HG02678 (cell line): ENCODE results near the gene POC1B.
"Not testable (repeated sequence)": the region's sequence is repeated elsewhere in the genome, so short reads cannot be mapped to it uniquely, and the experiment has no call there.

Experiments
- ATAC-seq: cut with Tn5 transposase; IDR thresholded peaks from one replicate; pipeline ENCODE4 v1.9.1; 2021; ENCODE audit warnings: mild to moderate bottlenecking, moderate library complexity; ENCODE audit not compliant: unreplicated experiment

The POC1B gene

DNA sequence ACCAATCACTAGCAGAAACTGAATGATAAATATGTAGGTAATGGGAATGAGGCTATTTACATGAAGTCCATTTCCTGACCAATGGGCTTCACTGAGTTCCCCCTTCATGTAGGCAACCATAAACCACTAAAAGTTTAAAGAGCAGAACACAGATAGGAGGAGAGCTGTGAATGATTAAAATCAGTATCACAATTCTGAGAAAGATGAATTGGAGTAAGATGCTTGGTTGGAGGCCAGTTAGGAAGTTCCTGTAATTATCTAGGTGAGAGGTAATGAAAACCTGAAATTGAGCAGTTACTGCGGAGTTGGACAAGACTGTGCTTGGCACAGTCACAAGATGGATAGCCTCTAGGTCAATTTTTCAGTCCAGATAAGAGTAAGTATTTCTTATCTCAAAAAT is 57.8 kb downstream of the POC1B start:
- no peak for ATAC-seq

DNA sequence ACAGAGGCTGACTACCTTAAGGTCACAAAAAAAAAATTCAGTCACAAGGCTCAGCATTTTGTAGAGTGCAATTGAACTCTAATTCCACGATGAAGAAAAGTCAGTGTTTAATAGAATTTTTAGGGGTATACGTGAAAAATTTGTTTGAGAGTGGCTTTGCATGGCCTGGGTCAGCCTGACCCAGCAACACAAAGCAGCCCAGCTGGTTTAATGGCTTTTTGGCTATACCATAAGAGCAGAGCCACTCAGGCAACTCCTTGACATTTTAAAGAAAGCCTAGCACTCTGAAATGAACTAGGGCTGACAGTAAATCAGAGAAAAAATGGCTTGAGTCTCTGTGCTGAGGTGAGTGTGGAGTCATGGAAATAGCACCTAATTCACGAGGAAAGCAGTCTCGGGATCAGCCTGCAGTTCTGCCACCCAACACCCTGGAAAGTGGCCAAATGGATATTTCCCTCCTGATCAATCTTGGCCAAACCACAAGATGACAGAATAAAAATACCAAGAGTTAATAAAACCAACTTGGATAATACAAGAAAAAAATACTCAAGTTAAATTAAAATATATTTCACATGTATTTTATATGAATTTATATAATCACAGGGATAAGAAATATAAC is 60.8 kb downstream of the POC1B start:
- no peak for ATAC-seq

DNA sequence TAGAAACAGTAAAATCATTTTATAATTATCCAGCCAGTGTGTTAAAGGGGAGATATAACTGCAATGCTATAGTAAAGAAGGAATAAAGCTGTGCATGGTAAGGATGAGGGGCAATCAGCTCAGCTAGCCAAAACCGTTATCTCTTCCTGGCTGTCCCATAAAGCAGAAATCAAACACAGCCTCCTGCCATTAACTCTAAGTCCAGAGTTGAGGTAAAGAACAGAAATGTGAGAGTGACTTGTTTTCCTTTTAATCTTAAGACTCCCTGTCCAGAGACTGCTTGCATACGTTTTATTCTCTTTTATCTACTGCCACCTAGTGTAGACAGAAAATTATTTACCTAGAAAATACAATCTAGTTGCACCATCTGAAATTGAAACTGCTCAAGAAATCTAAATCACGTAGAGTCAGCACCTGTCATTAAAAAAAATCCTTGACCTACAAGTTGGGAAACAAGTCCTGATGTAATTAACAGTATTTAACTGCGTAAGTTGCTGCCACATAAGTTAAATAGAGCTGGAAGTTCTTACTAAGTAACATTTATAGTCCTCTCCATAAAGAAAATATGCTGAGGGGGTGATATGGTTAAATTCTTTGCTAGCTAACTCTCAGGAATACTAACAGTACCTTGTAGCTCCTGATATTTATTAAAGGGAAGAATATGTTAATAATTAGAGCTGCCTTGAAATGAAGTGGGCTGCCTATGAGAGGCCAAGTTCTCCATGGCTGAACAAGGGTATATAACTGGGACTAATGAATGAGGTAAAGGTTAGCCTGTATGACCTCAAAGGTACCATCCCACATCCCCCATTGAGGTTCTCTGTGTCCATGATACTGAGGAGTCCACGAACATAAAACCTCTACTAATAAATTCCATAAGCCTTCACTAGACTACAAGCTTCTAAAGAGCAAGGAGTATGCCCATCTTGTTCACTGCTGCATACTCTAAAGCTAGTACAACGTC is 63.9 kb downstream of the POC1B start:
- peak; percentile 95 for ATAC-seq

DNA sequence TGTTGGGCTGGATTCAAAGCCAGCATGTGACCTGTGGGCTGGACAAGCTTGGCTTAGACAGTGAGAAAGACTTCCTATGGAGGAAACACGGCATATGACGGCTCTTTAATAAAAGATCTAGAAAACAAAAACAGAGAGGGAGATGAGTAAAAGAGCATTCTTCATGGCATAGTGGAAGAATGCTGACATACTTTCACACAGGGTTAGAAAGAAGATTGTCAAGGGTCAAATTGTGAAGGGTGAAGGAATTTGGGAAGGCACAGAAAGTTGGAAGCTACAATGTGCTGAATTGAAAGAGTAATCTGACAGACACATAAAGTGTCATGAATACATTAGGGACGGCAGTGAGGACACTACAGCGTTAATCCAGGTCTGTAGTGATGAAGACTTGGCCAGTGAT is 64.7 kb downstream of the POC1B start:
- ATAC-seq: no peak

DNA sequence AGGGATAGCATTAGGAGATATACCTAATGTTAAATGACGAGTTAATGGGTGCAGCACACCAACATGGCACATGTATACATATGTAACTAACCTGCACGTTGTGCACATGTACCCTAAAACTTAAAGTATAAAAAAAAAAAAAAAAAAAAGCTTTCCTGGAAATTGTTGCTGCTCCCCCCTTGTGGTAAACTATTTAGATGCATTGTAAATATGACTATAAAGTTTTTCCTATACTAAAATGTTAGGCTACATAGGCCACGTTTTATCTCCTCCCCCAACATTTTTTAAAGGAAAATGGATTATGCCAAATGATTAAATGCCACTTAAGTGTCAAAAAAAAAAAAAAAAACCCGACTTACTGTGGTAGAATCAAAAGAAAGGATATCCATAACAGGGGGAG is 66.6 kb downstream of the POC1B start:
- not testable (repeated sequence) for ATAC-seq

DNA sequence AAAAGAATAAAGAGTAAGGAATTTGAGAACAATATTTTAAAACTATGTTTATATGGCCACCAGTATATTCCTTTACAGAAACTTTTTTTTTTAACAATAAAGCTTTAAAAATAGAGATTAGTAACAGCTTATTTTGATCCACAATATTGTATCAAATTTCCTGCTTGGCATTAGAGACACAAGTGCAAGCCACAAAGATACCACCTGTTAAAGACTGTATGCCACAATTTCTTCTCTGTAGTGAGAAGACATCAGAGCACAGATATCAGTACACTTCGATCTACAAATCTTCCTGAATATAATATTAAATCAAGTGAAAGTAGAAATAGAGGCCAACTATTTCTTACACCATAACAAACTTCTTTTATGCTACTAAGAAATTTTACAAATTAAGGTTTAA is 69.3 kb downstream of the POC1B start:
- no peak for ATAC-seq

DNA sequence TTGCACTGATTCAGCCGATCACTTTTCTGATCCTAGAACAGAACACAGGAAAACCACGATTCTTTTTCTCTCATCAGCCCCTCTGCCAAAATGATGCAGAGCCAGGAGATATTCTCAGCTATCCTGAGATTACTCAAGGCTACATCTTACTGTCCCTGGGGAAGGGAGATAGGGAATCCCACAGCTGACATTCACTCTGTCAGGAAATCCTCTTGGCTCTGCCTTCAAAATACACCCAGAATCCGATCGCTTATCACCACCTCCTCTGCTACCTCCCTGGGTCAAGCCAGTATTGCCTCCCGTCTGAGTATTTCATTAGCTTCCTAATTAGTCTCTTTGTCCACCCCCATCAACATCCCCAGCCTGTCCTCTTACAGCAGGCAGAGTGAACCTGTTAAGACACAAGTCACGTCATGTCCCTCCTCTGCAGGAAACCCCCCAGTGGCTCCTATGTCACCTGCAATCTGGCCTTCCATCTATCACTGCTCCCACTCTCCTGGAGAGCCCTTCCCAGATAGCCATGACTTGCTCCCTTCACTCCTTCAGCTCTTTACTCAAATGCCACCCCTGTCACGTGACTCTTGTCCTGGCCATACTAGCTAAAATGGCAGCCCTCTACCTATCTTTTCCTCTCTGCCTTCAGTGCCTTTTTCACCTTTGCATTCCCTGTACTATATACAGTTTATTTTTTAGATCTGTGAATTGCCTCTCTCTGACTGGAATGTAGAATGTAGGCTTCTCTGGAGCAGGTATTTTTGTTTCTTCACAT is 71.6 kb downstream of the POC1B start:
- no peak for ATAC-seq

DNA sequence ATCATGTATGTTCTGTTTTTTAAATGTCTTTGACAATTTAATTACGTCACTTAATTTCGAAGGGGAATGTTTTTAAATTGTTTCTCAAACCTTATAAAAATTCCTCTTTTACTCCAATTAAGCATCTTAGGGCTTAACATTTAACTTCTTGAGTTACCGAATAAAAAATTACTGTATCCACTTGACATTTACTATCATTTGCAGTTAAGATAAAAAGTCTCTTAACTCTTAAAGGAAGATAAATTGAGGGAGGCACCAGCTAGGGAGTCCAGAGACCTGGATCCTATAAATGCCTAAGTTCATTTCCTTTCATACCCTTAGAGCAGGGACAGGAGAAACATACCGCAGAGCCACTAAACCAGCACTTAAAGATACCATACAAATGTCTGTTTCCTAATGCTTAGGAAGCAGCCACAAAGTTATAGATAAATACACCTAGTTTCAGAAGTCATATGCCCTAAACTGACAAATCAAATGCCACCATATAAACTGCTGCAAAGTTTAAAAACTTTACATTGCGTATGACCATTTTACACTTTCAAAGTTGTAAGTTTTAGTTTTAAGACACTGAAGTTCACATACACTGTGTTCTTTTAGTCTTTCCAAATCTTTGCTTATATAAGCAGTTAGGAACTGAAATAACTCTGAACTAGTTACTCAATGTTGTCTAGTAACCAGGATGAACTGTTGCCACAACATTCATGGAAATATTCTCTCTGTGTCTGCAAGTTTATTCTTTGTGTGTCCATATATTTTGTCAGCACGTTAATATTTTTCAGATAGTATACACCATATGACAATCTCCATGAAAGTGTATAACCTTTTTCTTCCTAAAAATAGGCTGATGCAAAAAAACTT is 72.5 kb downstream of the POC1B start:
- no peak for ATAC-seq

DNA sequence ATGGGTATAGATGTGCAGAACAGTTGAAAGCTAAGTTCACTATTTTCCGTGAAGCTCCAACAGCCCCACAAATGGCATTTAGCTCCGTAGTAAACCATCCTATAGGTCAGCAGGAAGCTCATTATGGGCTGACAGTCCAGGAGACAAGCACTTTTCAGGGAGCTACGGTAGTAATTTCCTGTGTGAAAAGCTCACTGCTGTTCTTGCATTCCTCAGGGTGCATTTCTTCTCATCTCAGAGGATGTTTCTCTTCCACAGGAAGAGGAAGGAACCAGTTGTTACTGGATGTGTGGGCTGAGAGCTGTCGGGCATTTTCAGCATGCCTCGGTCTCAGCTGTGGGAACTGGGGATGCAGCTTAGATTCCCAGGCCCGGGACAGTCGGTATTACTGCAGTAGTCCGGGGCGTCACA is 74.0 kb downstream of the POC1B start:
- ATAC-seq: no peak

DNA sequence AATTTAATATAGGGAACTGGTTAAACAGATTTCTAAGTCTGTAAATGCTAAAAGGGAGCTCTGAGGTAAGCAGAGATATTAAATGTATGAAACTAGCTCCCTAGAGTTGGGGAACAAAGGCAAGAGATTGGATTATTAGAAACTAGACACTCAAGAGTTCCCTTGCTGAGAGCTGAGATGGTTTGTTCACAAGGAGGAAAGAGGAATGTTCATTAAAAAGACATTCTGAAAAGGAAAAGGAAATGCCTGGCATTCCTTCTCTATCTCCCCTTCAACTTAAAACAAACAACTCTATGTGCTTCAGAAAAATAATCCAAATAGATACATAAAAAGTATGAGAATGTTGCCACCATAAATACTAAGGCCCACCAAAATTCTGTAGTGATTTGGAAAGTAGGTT is 74.9 kb downstream of the POC1B start:
- ATAC-seq: no peak

DNA sequence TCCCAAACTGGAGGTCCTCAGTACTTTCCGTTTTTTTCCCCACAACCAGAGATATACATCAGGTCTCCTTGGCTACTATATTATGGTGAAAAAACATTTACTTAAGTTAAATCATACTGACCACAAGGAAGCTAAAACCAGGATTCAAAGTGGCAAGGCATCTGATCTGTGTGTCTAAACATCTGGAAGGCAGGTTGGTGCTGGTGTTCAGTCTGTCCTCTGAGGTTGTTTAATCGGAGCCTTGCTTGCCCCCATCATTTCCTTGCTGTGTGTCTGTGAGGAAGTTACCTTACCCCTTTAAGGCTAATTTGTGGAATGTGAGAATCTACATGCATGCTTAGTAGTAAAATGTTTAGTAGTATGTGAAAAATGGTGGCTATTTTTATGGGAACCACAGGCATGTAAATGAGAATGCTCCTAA is 76.9 kb downstream of the POC1B start:
- no peak for ATAC-seq

DNA sequence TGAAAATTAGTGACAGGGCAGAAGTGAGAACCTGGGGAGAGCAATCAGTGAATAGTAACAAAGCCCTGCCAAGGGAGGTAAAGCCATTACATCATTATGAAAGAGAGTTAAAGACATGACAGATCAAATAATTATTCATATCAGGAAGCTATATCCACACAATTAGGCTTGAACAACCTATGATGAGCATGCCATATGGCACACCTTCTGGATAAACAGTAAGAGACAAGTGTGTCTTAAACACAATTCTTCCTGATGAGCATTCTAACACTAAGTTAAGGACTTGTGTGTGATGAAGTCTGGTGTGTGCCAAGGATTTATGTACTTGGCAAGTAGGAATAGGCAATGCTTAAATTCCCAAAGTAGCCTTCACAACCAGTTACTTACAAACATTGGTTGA is 77.3 kb downstream of the POC1B start:
- ATAC-seq: no peak

DNA sequence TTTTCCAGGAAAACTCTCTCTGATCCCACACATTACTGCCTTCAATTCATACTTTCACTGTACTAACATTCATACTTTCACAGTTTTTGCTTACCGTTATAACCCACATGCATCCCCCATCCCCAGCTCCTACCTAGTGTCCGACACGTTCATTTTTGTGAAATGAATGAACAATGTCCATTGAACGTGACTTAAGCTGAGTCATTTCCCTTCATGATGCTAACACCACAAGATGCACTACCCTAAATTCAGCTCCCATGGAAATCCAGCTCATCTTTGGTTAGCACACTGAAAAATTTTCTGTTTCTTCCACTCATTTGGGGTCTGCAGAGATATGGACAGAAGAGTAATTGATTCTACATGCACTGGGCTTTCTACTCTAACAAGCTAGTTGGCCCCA is 85.9 kb downstream of the POC1B start:
- ATAC-seq: no peak

DNA sequence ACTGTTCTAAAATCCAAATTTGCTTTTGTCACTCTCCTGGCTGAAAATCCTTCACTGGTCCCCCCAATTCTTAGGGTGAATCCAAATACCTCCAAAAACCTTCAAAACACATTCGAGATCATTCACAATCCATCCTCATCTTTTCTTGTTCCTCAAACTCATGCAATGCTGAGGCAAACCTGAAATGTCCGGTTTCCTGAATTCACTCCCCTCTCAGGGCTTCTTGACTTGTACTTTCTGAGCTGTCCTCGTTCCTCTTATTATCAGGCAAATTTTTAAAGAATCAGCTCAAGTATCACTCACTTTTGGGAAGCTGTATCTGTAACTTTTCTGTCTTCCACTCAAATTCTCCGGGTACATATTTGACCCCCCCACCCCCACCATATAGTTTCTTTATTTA is 88.6 kb downstream of the POC1B start:
- no peak for ATAC-seq

DNA sequence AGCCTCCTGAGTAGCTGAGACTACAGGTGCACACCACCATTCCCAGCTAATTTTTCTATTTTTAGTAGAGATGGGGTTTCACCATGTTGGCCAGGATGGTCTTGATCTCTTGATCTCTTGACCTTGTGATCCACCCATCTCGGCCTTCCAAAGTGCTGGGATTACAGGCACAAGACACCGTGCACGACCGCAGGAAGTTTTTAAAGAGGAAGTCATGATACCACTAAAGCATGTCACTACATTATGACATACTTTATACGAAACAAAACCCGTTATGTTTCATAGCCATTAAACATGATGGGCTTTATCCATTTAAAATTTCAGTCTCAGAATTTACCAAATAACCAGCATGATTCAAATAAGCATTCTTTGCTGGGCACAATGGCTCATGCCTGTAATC is 89.8 kb downstream of the POC1B start:
- ATAC-seq: no peak

DNA sequence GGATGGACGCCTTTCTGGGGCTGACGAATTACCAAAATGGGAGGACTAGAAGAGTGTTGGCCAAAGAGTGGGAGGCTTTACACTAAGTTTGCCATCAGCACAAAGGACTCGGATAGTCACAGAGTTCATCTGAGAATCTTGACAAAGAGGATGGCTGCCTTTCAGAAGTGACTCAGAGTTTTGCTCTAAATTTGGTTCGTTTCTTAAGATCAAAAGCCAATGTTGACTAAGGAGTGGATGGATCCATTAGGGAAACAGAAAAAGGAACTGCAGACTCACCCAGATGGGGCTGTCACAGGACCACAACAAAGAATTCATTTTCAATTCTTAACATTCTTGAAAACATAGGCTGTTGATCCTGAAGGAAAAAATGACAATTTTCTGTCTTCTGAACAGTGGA is 92.2 kb downstream of the POC1B start:
- ATAC-seq: no peak

DNA sequence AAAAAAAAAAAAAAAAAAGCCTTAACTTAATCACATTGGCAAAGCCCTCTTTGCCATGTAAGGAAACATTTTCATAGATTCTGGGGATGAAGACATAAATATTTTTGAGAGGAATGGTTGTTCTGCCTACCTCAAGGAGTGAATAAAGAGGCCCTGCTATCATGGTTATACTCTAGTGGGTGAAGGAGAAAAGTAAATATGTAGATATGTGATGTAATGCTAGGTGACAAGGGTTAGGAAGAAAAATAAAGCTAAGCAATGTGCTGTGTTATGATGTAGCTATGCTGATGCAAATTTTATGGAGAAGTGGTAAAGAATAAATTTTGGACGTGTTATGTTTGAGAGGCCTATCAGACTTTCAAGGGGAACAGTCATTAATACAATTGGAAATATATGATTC is 93.5 kb downstream of the POC1B start:
- ATAC-seq: no peak

DNA sequence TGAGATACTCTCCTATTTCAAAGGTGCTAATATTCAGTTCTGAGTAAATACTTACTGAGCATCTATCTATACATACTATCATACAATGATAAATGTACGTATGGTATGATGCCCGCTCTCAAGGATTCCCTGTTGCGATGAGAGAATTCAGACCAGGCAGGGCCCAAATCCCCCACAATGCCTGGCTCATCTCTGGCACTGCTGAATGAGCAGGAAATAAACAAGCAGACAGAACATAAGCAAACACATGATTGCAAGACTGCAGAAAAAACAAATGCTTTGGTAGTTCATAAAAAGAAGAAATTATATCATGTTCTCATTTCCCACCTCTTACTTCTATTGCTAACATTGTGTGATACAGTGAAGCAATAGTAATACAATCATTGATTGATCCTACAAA is 96.3 kb downstream of the POC1B start:
- ATAC-seq: no peak

DNA sequence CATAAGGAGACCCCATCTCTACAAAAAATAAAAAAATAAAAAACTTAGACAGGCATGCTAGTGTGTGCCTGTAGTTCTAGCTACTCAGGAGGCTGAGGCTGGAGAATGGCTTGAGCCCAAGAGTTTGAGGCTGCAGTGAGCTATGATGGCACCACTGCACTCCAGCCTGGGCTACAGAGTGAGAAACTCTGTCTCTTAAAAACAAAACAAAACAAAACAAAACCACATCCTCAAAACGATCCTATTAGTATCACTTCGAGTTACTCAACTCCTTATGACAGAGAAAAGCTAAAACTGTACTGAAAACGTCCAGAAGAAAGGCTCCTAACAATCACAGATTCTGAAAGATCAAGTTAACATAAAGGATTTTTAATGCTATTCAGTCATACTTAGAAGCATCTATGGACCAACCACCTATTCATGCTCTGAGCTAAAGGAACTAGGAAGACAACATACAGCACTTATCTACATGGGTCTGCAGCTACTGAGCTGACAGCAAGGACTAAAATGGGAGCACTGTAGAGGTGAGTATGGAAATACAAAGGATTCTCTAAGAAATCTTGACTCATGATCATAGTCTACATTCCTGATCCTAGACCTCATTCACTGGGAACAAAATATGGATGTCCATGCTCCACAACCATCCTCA is 98.2 kb downstream of the POC1B start:
- peak; percentile 86 for ATAC-seq

DNA sequence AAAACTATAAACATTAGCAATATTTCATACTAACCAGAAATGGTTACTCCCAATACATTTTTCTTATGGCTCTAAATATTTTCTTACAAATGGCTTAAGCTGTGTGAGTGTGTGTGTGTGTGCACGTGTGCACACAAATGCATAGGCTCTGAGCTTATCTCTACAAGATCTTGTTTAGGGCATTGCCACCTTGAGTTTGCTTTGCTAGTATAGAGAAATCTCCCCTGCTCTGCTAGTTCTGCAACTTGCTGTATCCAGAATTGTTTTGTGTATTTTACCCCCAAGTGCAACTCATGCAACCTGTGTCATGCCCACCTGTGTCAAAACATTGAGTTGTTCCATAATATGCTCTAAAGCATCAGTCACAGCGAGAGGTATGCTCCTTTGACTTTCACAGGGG is 101.0 kb downstream of the POC1B start:
- ATAC-seq: no peak
